Neuronal stem cell (in vitro differentiated cells): ENCODE results near the gene ATL2.

ENCODE experiments used
- DNase-seq: peaks from one replicate; pipeline ENCODE4 v3.0.0-alpha.2; 2013; ENCODE audit warnings: low spot score
- H2AFZ ChIP-seq: one replicate; pipeline ENCODE4 v1.6.1; 2013; ENCODE audit warnings: mild to moderate bottlenecking, low read length, inconsistent platforms
- H2AK5ac ChIP-seq: 2 replicates; pipeline ENCODE4 v1.6.1; 2013; ENCODE audit warnings: low read depth, mild to moderate bottlenecking, inconsistent platforms, low read length, moderate library complexity, mixed read lengths
- H2BK120ac ChIP-seq: 2 replicates; pipeline ENCODE4 v1.6.1; 2013; ENCODE audit warnings: low read depth, mild to moderate bottlenecking, inconsistent platforms, low read length, moderate library complexity, mixed read lengths
- H2BK12ac ChIP-seq: one replicate; pipeline ENCODE4 v1.6.1; 2013; ENCODE audit warnings: low read length, inconsistent platforms
- H2BK15ac ChIP-seq: 2 replicates; pipeline ENCODE4 v1.6.1; 2013; ENCODE audit warnings: mild to moderate bottlenecking, low read length, inconsistent platforms, mixed read lengths
- H2BK5ac ChIP-seq: one replicate; pipeline ENCODE4 v1.6.1; 2013; ENCODE audit warnings: inconsistent platforms, mild to moderate bottlenecking, low read length, moderate library complexity
- H3K14ac ChIP-seq: one replicate; pipeline ENCODE4 v1.6.1; 2013; ENCODE audit warnings: low read length, inconsistent platforms
- H3K18ac ChIP-seq: 2 replicates; pipeline ENCODE4 v1.6.1; 2013; ENCODE audit warnings: low read length, inconsistent platforms
- H3K23ac ChIP-seq: 2 replicates; pipeline ENCODE4 v1.6.1; 2013; ENCODE audit warnings: low read depth, mild to moderate bottlenecking, mixed read lengths, low read length, inconsistent platforms; ENCODE audit not compliant: poor library complexity
- H3K27ac ChIP-seq: replicated peaks from 3 replicates; pipeline ENCODE4 v1.5.1; 2013; ENCODE audit warnings: low read length, inconsistent platforms
- H3K27me3 ChIP-seq, 3 experiments: 2 replicates each; pipeline ENCODE4 v1.6.1; 2013; ENCODE audit warnings: low read length in 3 of 3, mild to moderate bottlenecking in 2 of 3, inconsistent platforms in 1 of 3, low read depth in 1 of 3, mixed read lengths in 1 of 3, moderate library complexity in 1 of 3; ENCODE audit not compliant: control insufficient read depth in 3 of 3, insufficient read depth in 3 of 3
- H3K36me3 ChIP-seq, 2 donors: replicated peaks in 1 of 2; 2 replicates each; pipeline ENCODE4 v1.6.1; 2013; ENCODE audit warnings: low read length in 2 of 2; ENCODE audit not compliant: control insufficient read depth in 2 of 2, insufficient read depth in 2 of 2
- H3K4ac ChIP-seq: 2 replicates; pipeline ENCODE4 v1.6.1; 2013; ENCODE audit warnings: inconsistent platforms, mild to moderate bottlenecking, low read length, moderate library complexity
- H3K4me1 ChIP-seq, 2 donors: 1 replicate in 1 of 2; 2 replicates in 1 of 2; pipeline ENCODE4 v1.6.1; 2013; ENCODE audit warnings: low read length in 2 of 2, low read depth in 1 of 2; ENCODE audit not compliant: control insufficient read depth in 2 of 2, insufficient read depth in 1 of 2
- H3K4me2 ChIP-seq: one replicate; pipeline ENCODE4 v1.6.1; 2013; ENCODE audit warnings: mild to moderate bottlenecking, low read length, inconsistent platforms; ENCODE audit not compliant: insufficient read depth, poor library complexity, severe bottlenecking
- H3K4me3 ChIP-seq, 2 donors: 2 replicates each; pipeline ENCODE4 v1.5.1; 2013; ENCODE audit warnings: low read length in 2 of 2, mild to moderate bottlenecking in 2 of 2, inconsistent platforms in 1 of 2, moderate library complexity in 1 of 2
- H3K79me1 ChIP-seq: one replicate; pipeline ENCODE4 v1.6.1; 2013; ENCODE audit warnings: low read depth, mild to moderate bottlenecking, inconsistent platforms, low read length, moderate library complexity
- H3K9ac ChIP-seq: one replicate; pipeline ENCODE4 v1.6.1; 2013; ENCODE audit warnings: mild to moderate bottlenecking, low read depth, low read length, inconsistent platforms; ENCODE audit not compliant: poor library complexity
- H3K9me3 ChIP-seq, 2 donors: replicated peaks in 1 of 2; 2 replicates each; pipeline versions ENCODE3 to v1.6.1; 2013; ENCODE audit warnings: low read length in 2 of 2, mild to moderate bottlenecking in 2 of 2, inconsistent platforms in 1 of 2, low read depth in 1 of 2, mixed read lengths in 1 of 2, moderate library complexity in 1 of 2; ENCODE audit not compliant: control insufficient read depth in 2 of 2, insufficient read depth in 1 of 2
- H4K8ac ChIP-seq: one replicate; pipeline ENCODE4 v1.6.1; 2013; ENCODE audit warnings: low read depth, mild to moderate bottlenecking, inconsistent platforms, low read length, moderate library complexity
- H4K91ac ChIP-seq: one replicate; pipeline ENCODE4 v1.6.1; 2013; ENCODE audit warnings: low read length, low read depth, mild to moderate bottlenecking, inconsistent platforms; ENCODE audit not compliant: poor library complexity
- WGBS, 2 donors: extraction: QIAGEN DNeasy Blood & Tissue Kit; methylation state at CpG; one replicate each; pipeline ENCODE4 v1.1.7; 2013; ENCODE audit warnings: missing lambda C conversion rate in 2 of 2, mixed read lengths in 1 of 2; ENCODE audit not compliant: insufficient read length in 2 of 2, insufficient replicate concordance in 1 of 2; ENCODE audit errors: extremely low coverage in 2 of 2; 5-methylcytosine and 5-hydroxymethylcytosine counted together

The ATL2 gene

DNA sequence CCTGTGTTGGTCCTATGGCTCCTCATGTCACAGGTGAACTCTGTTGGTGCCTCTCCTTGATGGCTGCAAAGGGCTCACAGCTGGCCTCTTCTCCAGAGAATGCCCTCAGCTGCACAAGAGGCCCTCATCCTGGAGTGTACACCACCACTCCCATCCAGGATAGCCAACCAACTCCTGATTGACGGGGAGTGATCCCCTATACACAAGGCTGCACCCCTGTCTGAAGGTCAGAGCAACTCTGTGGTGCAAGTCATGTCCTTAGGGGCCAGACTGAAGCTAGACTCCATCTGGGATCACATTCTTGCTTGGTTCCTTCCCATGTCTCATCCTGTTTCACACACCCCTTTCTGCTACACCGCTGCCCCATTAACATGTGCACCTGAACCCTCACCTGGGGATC is 41.7 kb upstream of the ATL2 start:
- Histone ChIP-seq H3K4me2 (no peak overlapping the region), H3K79me1 (no peaks in the 10 kb centered on the region), H3K4me1 (peaks cover 0 to 2% of the 10 kb centered on the region in 2 donors), H2AK5ac (no peak overlapping the region), H4K91ac (no peak overlapping the region), H4K8ac (no peak overlapping the region), H3K9ac (no peak overlapping the region), H3K36me3 (no peaks in the 10 kb centered on the region), H2BK5ac (no peak overlapping the region), H3K27ac (no peak overlapping the region), H2AFZ (no peak overlapping the region), H3K14ac (no peak overlapping the region), H3K4me3 (no peak overlapping the region), H3K23ac (no peak overlapping the region), H3K4ac (no peak overlapping the region), H3K27me3 (peaks cover 0 to 11% (median 0%) of the 10 kb centered on the region in 3 experiments), H2BK120ac (no peak overlapping the region), H3K9me3 (no peaks in the 10 kb centered on the region), H2BK12ac (no peak overlapping the region), H2BK15ac (no peak overlapping the region), H3K18ac (no peak overlapping the region)
- no peak for DNase-seq
- WGBS, 2 donors, result no CpG with 5 or more reads among the region's 2 CpGs

DNA sequence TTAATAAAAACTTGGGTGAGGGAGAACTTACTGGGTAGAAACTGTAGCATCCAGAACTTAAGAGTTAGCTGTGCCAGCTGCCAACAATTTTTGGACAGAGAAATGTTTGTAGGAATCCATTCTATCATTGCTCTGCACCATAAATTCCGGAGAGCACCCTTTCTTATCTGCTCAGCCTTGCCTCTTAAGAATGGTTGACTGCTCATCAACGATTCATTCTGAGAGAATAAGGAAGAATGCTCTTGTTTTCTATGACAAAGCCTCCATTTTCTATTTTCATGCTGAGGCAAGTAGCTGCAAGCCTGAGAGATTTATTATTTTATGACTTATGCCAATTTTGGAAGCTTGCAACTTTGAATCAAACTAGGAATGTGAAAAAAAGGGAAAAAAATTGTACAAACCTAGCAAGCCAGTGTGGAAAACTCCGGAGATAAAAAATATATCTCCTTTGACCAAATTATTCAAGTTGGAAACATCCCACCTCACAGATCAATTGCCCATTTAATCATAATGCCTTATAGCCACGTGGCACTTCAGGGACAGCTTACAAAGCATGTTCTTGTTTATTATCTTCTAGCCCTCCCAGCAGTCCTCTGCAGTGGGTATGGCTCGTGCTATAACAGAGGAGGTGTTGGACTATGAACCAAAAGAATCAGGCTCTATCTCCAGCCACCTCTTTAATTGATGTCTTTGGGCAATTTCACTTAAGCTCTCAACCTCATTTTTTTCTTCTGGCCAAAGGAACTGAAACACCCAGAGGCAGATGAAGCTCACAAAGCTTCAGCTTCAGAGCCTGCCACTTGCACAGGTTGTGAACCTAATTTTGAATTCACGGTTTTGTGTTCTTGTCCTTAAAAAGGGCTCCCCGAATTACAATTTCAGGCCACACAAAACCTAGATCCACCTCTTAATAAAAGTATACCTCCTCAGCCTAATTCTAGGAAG is 40.9 kb upstream of the ATL2 start:
- Histone ChIP-seq H4K8ac (no peak overlapping the region), H2BK120ac (no peak overlapping the region), H2BK5ac (no peak overlapping the region), H3K4me2 (no peak overlapping the region), H3K18ac (no peak overlapping the region), H3K4me1 (peaks cover 0 to 2% of the 10 kb centered on the region in 2 donors), H3K14ac (no peak overlapping the region), H3K27ac (no peak overlapping the region), H3K79me1 (no peaks in the 10 kb centered on the region), H2BK15ac (no peak overlapping the region), H3K27me3 (peaks cover 0 to 11% (median 0%) of the 10 kb centered on the region in 3 experiments), H2AFZ (no peak overlapping the region), H3K4me3 (no peak overlapping the region), H2AK5ac (no peak overlapping the region), H3K9ac (no peak overlapping the region), H3K4ac (no peak overlapping the region), H2BK12ac (no peak overlapping the region), H4K91ac (no peak overlapping the region), H3K36me3 (no peaks in the 10 kb centered on the region), H3K23ac (no peak overlapping the region), H3K9me3 (no peaks in the 10 kb centered on the region)
- no peak for DNase-seq
- WGBS, 2 donors, result no CpG with 5 or more reads among the region's 7 CpGs

DNA sequence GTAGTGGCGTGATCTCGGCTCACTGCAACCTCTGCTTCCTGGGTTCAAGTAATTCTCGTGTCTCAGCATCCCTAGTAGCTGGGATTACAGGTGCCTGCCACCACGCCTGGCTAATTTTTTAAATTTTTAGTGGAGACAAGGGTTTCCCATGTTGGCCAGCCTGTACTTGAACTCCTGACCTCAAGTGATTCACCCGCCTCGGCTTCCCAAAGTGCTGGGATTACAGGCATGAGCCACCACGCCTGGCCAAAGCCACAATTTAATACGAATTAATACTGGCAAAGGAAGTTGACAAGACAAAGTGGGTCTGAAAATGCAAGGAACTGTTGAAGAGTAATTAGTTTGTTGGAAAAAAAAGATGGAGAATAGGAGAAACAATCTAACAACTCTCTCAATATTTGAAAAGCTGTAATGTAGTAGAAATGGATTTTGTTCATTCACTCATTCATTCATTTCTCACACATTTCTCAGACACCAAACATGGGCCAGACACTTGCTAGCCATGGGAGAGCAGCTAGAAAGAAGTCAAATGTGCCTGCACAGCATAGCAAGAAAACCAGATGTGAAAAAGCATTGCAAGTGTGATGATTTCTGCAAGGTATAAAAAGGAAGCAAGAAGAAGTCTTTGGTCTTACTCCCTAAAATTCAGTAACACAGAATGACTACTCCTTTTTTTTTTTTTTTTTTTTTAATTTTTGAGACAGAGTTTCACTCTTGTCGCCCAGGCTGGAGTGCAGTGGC is 39.4 kb upstream of the ATL2 start:
- peaks cover 0 to 2% of the 10 kb centered on the region in 2 donors for H3K4me1 ChIP-seq
- peaks cover 0 to 11% (median 0%) of the 10 kb centered on the region in 3 experiments for H3K27me3 ChIP-seq
- no peak overlapping the region for H2AFZ ChIP-seq
- no peak for DNase-seq
- no CpG with 5 or more reads among the region's 9 CpGs for WGBS, 2 donors
- no peak overlapping the region for H3K18ac ChIP-seq
- no peaks in the 10 kb centered on the region for H3K36me3 ChIP-seq
- H2BK12ac ChIP-seq, result no peak overlapping the region
- H2BK15ac ChIP-seq, result no peak overlapping the region
- H3K4ac ChIP-seq, result no peak overlapping the region
- no peak overlapping the region for H4K91ac ChIP-seq
- H3K4me3 ChIP-seq, result no peak overlapping the region
- H3K9me3 ChIP-seq, result no peaks in the 10 kb centered on the region
- H3K79me1 ChIP-seq, result no peaks in the 10 kb centered on the region
- H2AK5ac ChIP-seq, result no peak overlapping the region
- no peak overlapping the region for H2BK5ac ChIP-seq
- H3K23ac ChIP-seq, result no peak overlapping the region
- no peak overlapping the region for H4K8ac ChIP-seq
- H2BK120ac ChIP-seq, result no peak overlapping the region
- H3K4me2 ChIP-seq, result no peak overlapping the region
- H3K14ac ChIP-seq, result no peak overlapping the region
- H3K27ac ChIP-seq, result no peak overlapping the region
- no peak overlapping the region for H3K9ac ChIP-seq

DNA sequence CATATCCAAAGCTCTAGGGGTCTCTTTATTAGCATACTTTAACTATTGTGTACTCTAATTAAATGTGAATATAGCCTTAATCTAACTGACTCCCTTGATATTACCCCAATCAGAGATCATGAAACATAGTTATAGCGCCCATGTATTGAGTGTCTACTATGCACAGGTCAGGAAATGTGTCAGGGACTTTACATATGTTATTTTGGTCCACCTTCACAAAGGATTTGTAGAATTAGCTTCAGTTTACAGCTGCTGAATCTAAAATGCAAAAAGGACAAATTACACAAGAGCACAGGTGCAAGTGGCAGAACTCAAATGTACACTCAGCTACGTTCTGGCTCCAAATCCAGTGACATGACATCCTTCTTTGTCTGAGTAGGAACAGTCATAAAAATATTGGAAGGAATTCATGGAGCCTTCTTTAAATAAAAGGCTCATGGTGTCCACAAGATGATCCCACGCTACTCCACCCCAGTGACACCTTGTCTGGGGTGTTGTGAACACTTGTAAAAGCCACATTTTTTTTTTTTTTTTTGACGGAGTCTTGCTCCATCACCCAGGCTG is 38.7 kb upstream of the ATL2 start:
- H3K36me3 ChIP-seq, result no peaks in the 10 kb centered on the region
- no peak overlapping the region for H2BK5ac ChIP-seq
- H4K91ac ChIP-seq, result no peak overlapping the region
- peaks cover 0 to 2% of the 10 kb centered on the region in 2 donors for H3K4me1 ChIP-seq
- H3K18ac ChIP-seq, result no peak overlapping the region
- no CpG with 5 or more reads among the region's 4 CpGs for WGBS, 2 donors
- H2BK15ac ChIP-seq, result no peak overlapping the region
- no peak overlapping the region for H4K8ac ChIP-seq
- H3K4me3 ChIP-seq, result no peak overlapping the region
- H3K4ac ChIP-seq, result no peak overlapping the region
- H2BK120ac ChIP-seq, result no peak overlapping the region
- H2AFZ ChIP-seq, result no peak overlapping the region
- H3K27ac ChIP-seq, result no peak overlapping the region
- H3K23ac ChIP-seq, result no peak overlapping the region
- H2BK12ac ChIP-seq, result no peak overlapping the region
- DNase-seq, result no peak
- no peak overlapping the region for H3K9ac ChIP-seq
- no peaks in the 10 kb centered on the region for H3K9me3 ChIP-seq
- H3K4me2 ChIP-seq, result no peak overlapping the region
- no peak overlapping the region for H3K14ac ChIP-seq
- H3K79me1 ChIP-seq, result no peaks in the 10 kb centered on the region
- H2AK5ac ChIP-seq, result no peak overlapping the region
- peaks cover 0 to 11% (median 0%) of the 10 kb centered on the region in 3 experiments for H3K27me3 ChIP-seq
